H9 (cell line): Measurements from ENCODE around the gene OSTF1. TPM values are rescaled to one million over a fixed set of nuclear protein-coding genes. Genes with fewer than 3 reads are reported as not detected.

Source experiments
- DNase-seq: peaks from one replicate; pipeline ENCODE4 v3.0.0-alpha.2; 2017
- H2AFZ ChIP-seq: one replicate; pipeline ENCODE4 v1.6.1; 2013; ENCODE audit warnings: mild to moderate bottlenecking, low read length, control low read depth, moderate library complexity
- H2AK5ac ChIP-seq: 2 replicates; pipeline ENCODE4 v1.6.1; 2013; ENCODE audit warnings: low read length, control low read depth, mixed read lengths; ENCODE audit not compliant: insufficient read length
- H2BK120ac ChIP-seq: one replicate; pipeline ENCODE4 v1.6.1; 2013; ENCODE audit warnings: low read depth, mild to moderate bottlenecking, low read length, control low read depth, inconsistent platforms; ENCODE audit not compliant: poor library complexity, severe bottlenecking
- H2BK12ac ChIP-seq: 2 replicates; pipeline ENCODE4 v1.6.1; 2013; ENCODE audit warnings: low read length, control low read depth, mixed read lengths, low read depth; ENCODE audit not compliant: insufficient read length
- H2BK15ac ChIP-seq: 2 replicates; pipeline ENCODE4 v1.6.1; 2013; ENCODE audit warnings: low read depth, low read length, control low read depth
- H2BK20ac ChIP-seq: one replicate; pipeline ENCODE4 v1.6.1; 2013; ENCODE audit warnings: low read depth, mild to moderate bottlenecking, low read length, control low read depth, inconsistent platforms; ENCODE audit not compliant: poor library complexity, severe bottlenecking
- H2BK5ac ChIP-seq: 2 replicates; pipeline ENCODE4 v1.6.1; 2013; ENCODE audit warnings: low read length, control low read depth, mixed read lengths; ENCODE audit not compliant: insufficient read length
- H3K14ac ChIP-seq: 2 replicates; pipeline ENCODE4 v1.6.1; 2013; ENCODE audit warnings: low read length, control low read depth; ENCODE audit not compliant: insufficient read depth
- H3K18ac ChIP-seq: 2 replicates; pipeline ENCODE4 v1.6.1; 2013; ENCODE audit warnings: low read depth, mild to moderate bottlenecking, mixed read lengths, low read length, control low read depth; ENCODE audit not compliant: insufficient read length
- H3K23ac ChIP-seq: 2 replicates; pipeline ENCODE4 v1.6.1; 2013; ENCODE audit warnings: low read length, control low read depth, mixed read lengths, low read depth; ENCODE audit not compliant: insufficient read length
- H3K23me2 ChIP-seq: 2 replicates; pipeline ENCODE4 v1.6.1; 2013; ENCODE audit warnings: low read depth, mild to moderate bottlenecking, mixed read lengths, low read length, control low read depth; ENCODE audit not compliant: insufficient read length, poor library complexity, severe bottlenecking
- H3K27ac ChIP-seq: 2 replicates; pipeline ENCODE4 v1.5.1; 2013; ENCODE audit warnings: low read length, control low read depth, mixed read lengths, low read depth; ENCODE audit not compliant: insufficient read length
- H3K27me3 ChIP-seq: 2 replicates; pipeline ENCODE4 v1.6.1; 2013; ENCODE audit warnings: low read length, control low read depth, inconsistent platforms; ENCODE audit not compliant: insufficient read depth
- H3K4ac ChIP-seq: 2 replicates; pipeline ENCODE4 v1.6.1; 2013; ENCODE audit warnings: low read depth, mild to moderate bottlenecking, control low read depth, inconsistent platforms, low read length, moderate library complexity
- H3K4me1 ChIP-seq: 2 replicates; pipeline ENCODE4 v1.6.1; 2013; ENCODE audit warnings: low read length, control low read depth, inconsistent platforms; ENCODE audit not compliant: insufficient read depth
- H3K4me2 ChIP-seq: 2 replicates; pipeline ENCODE4 v1.6.1; 2013; ENCODE audit warnings: low read length, control low read depth, mixed read lengths; ENCODE audit not compliant: insufficient read length, insufficient read depth
- H3K56ac ChIP-seq: 2 replicates; pipeline ENCODE4 v1.6.1; 2013; ENCODE audit warnings: low read depth, mild to moderate bottlenecking, mixed read lengths, low read length, control low read depth; ENCODE audit not compliant: insufficient read length
- H3K79me1 ChIP-seq: 2 replicates; pipeline ENCODE4 v1.6.1; 2013; ENCODE audit warnings: low read depth, mild to moderate bottlenecking, moderate library complexity, low read length, control low read depth, inconsistent platforms; ENCODE audit not compliant: insufficient read depth, poor library complexity, severe bottlenecking
- H3K79me2 ChIP-seq: 2 replicates; pipeline ENCODE4 v1.6.1; 2013; ENCODE audit warnings: low read length, control low read depth, inconsistent platforms; ENCODE audit not compliant: insufficient read depth
- H3K9ac ChIP-seq: 2 replicates; pipeline ENCODE4 v1.6.1; 2013; ENCODE audit warnings: low read length, control low read depth, mixed read lengths; ENCODE audit not compliant: insufficient read length; ENCODE audit errors: extremely low read depth
- H3K9me3 ChIP-seq: one replicate; pipeline ENCODE4 v1.6.1; 2013; ENCODE audit warnings: low read depth, low read length, inconsistent platforms; ENCODE audit not compliant: control insufficient read depth
- H3T11ph ChIP-seq: one replicate; pipeline ENCODE4 v1.6.1; 2013; ENCODE audit warnings: mild to moderate bottlenecking, low read length, control low read depth, inconsistent platforms
- H4K20me1 ChIP-seq: one replicate; pipeline ENCODE4 v1.6.1; 2013; ENCODE audit not compliant: control insufficient read depth, insufficient read length, insufficient read depth
- H4K5ac ChIP-seq: 2 replicates; pipeline ENCODE4 v1.6.1; 2013; ENCODE audit warnings: low read depth, mild to moderate bottlenecking, mixed read lengths, low read length, control low read depth; ENCODE audit not compliant: insufficient read length
- H4K8ac ChIP-seq: replicated peaks from 2 replicates; pipeline ENCODE4 v1.6.1; 2013; ENCODE audit warnings: low read length, control low read depth, mixed read lengths, low read depth; ENCODE audit not compliant: insufficient read length
- H4K91ac ChIP-seq: 2 replicates; pipeline ENCODE4 v1.6.1; 2013; ENCODE audit warnings: low read depth, mild to moderate bottlenecking, moderate library complexity, mixed read lengths, low read length, control low read depth; ENCODE audit not compliant: insufficient read length
- H3K27ac Mint-ChIP-seq, 3 experiments: 2 replicates in 2 of 3; 3 replicates in 1 of 3; pipeline ENCODE4 v1.8.0; 2020 to 2021; ENCODE audit warnings: mixed read lengths in 3 of 3, mild to moderate bottlenecking in 1 of 3, moderate library complexity in 1 of 3
- H3K27me3 Mint-ChIP-seq: 2 replicates; pipeline ENCODE4 v1.8.0; 2021; ENCODE audit warnings: low read depth, mild to moderate bottlenecking, moderate library complexity, mixed read lengths
- H3K36me3 Mint-ChIP-seq, 3 experiments: 2 replicates in 2 of 3; 3 replicates in 1 of 3; pipeline ENCODE4 v1.8.0; 2020 to 2021; ENCODE audit warnings: low read depth in 3 of 3, mixed read lengths in 3 of 3; ENCODE audit not compliant: insufficient read depth in 1 of 3
- H3K4me1 Mint-ChIP-seq, 2 experiments: 2 replicates each; pipeline ENCODE4 v1.8.0; 2020; ENCODE audit warnings: mixed read lengths in 2 of 2
- H3K4me3 Mint-ChIP-seq, 2 experiments: 2 replicates in 1 of 2; 3 replicates in 1 of 2; pipeline ENCODE4 v1.8.0; 2020 to 2021; ENCODE audit warnings: mild to moderate bottlenecking in 2 of 2, mixed read lengths in 2 of 2, moderate library complexity in 1 of 2
- H3K9me3 Mint-ChIP-seq, 2 experiments: 2 replicates in 1 of 2; 3 replicates in 1 of 2; pipeline ENCODE4 v1.8.0; 2020; ENCODE audit warnings: mild to moderate bottlenecking in 2 of 2, mixed read lengths in 2 of 2, moderate library complexity in 1 of 2
- CTCF ChIP-seq: fragments of 200-600 bp; sonication (generic); conservative IDR thresholded peaks from 3 replicates; pipeline ENCODE4 v1.8.0; 2021; ENCODE audit warnings: antibody characterized with exemption, mild to moderate bottlenecking
- whole genome bisulfite sequencing: extraction: QIAGEN DNeasy Blood & Tissue Kit; methylation state at CpG from one replicate; pipeline ENCODE4 v1.1.7; 2013; ENCODE audit warnings: missing lambda C conversion rate, low lambda C conversion rate, mixed read lengths; ENCODE audit not compliant: insufficient read length; ENCODE audit errors: extremely low coverage; 5-methylcytosine and 5-hydroxymethylcytosine counted together
- total RNA-seq: library from RNA; stranded (reverse); gene quantifications from 2 replicates; pipeline ENCODE4 v1.2.1, GENCODE V29; 2021

OSTF1 gene
- total RNA-seq, 1 experiment from 2014 or later: 16.1 TPM

GRCh38 chr9:75188756-75189155, 100.4 kb downstream of the OSTF1 start:
- Histone ChIP-seq H3K27me3 (no peaks in the 10 kb centered on the region), H3K23ac (no peak overlapping the region), H4K20me1 (no peaks in the 10 kb centered on the region), H3K14ac (no peak overlapping the region), H3T11ph (no peak overlapping the region), H2BK5ac (no peak overlapping the region), H2AK5ac (no peak overlapping the region), H4K5ac (no peak overlapping the region), H3K79me1 (no peaks in the 10 kb centered on the region), H2BK120ac (no peak overlapping the region), H4K8ac (no peak overlapping the region), H3K9me3 (no peaks in the 10 kb centered on the region), H3K79me2 (no peaks in the 10 kb centered on the region), H2BK12ac (no peak overlapping the region), H2AFZ (no peak overlapping the region), H2BK15ac (no peak overlapping the region), H3K27ac (no peak overlapping the region), H3K4me1 (no peaks in the 10 kb centered on the region), H3K4ac (no peak overlapping the region), H3K56ac (no peak overlapping the region), H3K23me2 (no peaks in the 10 kb centered on the region), H3K18ac (no peak overlapping the region), H3K4me2 (no peak overlapping the region), H4K91ac (no peak overlapping the region), H3K9ac (no peak overlapping the region), H2BK20ac (no peak overlapping the region)
- WGBS: no CpG with 5 or more reads among the region's 2 CpGs
- H3K4me3 Mint-ChIP-seq: no peak overlapping the region
- no peaks in the 10 kb centered on the region for H3K27me3 Mint-ChIP-seq
- TF ChIP-seq CTCF: no peak
- no peaks in the 10 kb centered on the region; a peak in 1 of 7 replicates for H3K36me3 Mint-ChIP-seq
- no peak for DNase-seq
- no peaks in the 10 kb centered on the region for H3K4me1 Mint-ChIP-seq
- no peaks in the 10 kb centered on the region for H3K9me3 Mint-ChIP-seq
- H3K27ac Mint-ChIP-seq: no peak overlapping the region
